ENCODE measurements around the gene MYRF.

DNA sequence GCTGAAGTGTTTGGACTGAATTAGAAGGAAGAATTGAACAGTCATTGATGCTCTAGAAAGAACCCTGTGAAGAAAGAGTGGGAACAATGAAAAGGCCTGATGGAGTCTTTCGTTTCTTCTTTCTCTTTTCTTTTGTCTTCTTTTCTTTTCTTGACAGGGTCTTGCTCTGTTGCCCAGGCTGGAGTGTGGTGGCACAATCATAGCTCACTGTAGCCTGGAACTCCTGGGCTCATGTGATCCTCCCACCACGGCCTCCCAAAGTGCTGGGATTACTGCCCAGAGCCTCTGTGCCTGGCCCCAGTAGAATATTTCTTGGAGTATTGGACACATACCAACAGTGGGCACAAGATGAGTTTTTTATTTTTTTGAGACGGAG lies 41.4 kb downstream of the MYRF start:
- TF ChIP-seq, protein P1, sequence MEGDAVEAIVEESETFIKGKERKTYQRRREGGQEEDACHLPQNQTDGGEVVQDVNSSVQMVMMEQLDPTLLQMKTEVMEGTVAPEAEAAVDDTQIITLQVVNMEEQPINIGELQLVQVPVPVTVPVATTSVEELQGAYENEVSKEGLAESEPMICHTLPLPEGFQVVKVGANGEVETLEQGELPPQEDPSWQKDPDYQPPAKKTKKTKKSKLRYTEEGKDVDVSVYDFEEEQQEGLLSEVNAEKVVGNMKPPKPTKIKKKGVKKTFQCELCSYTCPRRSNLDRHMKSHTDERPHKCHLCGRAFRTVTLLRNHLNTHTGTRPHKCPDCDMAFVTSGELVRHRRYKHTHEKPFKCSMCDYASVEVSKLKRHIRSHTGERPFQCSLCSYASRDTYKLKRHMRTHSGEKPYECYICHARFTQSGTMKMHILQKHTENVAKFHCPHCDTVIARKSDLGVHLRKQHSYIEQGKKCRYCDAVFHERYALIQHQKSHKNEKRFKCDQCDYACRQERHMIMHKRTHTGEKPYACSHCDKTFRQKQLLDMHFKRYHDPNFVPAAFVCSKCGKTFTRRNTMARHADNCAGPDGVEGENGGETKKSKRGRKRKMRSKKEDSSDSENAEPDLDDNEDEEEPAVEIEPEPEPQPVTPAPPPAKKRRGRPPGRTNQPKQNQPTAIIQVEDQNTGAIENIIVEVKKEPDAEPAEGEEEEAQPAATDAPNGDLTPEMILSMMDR (conservative IDR thresholded peaks at IDR 0.05; ENCODE audit: low read length) = no peak
- TF ChIP-seq EZH2phosphoT487 (IDR thresholded peaks at IDR 0.05; ENCODE audit: borderline replicate concordance) = no peak
